ENCODE data around the gene CMAS.
"Not testable (repeated sequence)": the region's sequence is repeated elsewhere in the genome, so short reads cannot be mapped to it uniquely, and the experiment has no call there.

The CMAS gene

GRCh38 chr12:22084852-22085251 is 38.8 kb downstream of the CMAS start:
- Histone ChIP-seq H3K9ac (ENCODE audit: low read depth, low read length) (no peak overlapping the region), H3K4me1 (ENCODE audit: control insufficient read depth, insufficient read depth, low read length) (peaks cover 3% of the 10 kb centered on the region), H3K4me3 (ENCODE audit: low read depth, low read length) (no peak overlapping the region), H3K27me3 (ENCODE audit: control insufficient read depth, insufficient read depth, low read length) (no peaks in the 10 kb centered on the region), H3K36me3 (ENCODE audit: control insufficient read depth, insufficient read depth, low read length) (no peaks in the 10 kb centered on the region), H3K9me3 (ENCODE audit: control insufficient read depth, insufficient read depth, low read length) (no peaks in the 10 kb centered on the region)

DNA sequence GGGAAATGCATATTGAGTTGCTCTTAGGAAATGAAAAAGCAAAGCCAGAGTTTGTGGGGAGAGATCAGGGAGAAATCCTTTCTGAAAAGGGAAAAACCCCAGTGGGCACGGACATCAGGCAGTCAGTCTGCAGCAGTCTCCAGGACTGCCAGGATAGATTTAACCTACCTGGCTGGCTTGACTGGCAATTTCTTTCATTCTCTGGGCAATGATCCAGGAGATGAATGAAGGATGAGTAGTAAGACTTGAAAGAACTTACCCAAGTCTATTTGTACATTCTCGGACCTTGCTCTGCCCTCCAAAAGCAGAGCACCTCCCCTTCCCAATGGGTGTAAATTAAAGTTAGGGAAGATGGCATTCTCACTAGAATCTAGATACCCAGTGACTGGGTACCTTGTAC is 42.9 kb downstream of the CMAS start:
- no peaks in the 10 kb centered on the region for H3K4me1 ChIP-seq (ENCODE audit: control insufficient read depth, insufficient read depth, low read length)
- H3K9ac ChIP-seq (ENCODE audit: low read depth, low read length) = no peak overlapping the region
- no peak overlapping the region for H3K4me3 ChIP-seq (ENCODE audit: low read depth, low read length)
- H3K27me3 ChIP-seq (ENCODE audit: control insufficient read depth, insufficient read depth, low read length) = no peaks in the 10 kb centered on the region
- H3K36me3 ChIP-seq (ENCODE audit: control insufficient read depth, insufficient read depth, low read length) = no peaks in the 10 kb centered on the region
- H3K9me3 ChIP-seq (ENCODE audit: control insufficient read depth, insufficient read depth, low read length) = no peaks in the 10 kb centered on the region

- Histone ChIP-seq H3K4me1 (ENCODE audit: control insufficient read depth, insufficient read depth, low read length) (no peaks in the 10 kb centered on the region), H3K4me3 (ENCODE audit: low read depth, low read length) (no peak overlapping the region), H3K9me3 (ENCODE audit: control insufficient read depth, insufficient read depth, low read length) (no peaks in the 10 kb centered on the region), H3K27me3 (ENCODE audit: control insufficient read depth, insufficient read depth, low read length) (no peaks in the 10 kb centered on the region), H3K9ac (ENCODE audit: low read depth, low read length) (no peak overlapping the region), H3K36me3 (ENCODE audit: control insufficient read depth, insufficient read depth, low read length) (no peaks in the 10 kb centered on the region)
These were observed 43.5 kb downstream of the CMAS start for GRCh38 chr12:22089486-22089885.

GRCh38 chr12:22099062-22099461 is 53.0 kb downstream of the CMAS start:
- H3K9ac ChIP-seq (ENCODE audit: low read depth, low read length); H3K36me3 ChIP-seq (ENCODE audit: control insufficient read depth, insufficient read depth, low read length); H3K9me3 ChIP-seq (ENCODE audit: control insufficient read depth, insufficient read depth, low read length); H3K4me1 ChIP-seq (ENCODE audit: control insufficient read depth, insufficient read depth, low read length); H3K4me3 ChIP-seq (ENCODE audit: low read depth, low read length); H3K27me3 ChIP-seq (ENCODE audit: control insufficient read depth, insufficient read depth, low read length): not testable (repeated sequence)

GRCh38 chr12:22100958-22101748 is 55.1 kb downstream of the CMAS start:
- Histone ChIP-seq H3K4me3 (ENCODE audit: low read depth, low read length) (no peak overlapping the region), H3K9me3 (ENCODE audit: control insufficient read depth, insufficient read depth, low read length) (no peaks in the 10 kb centered on the region), H3K4me1 (ENCODE audit: control insufficient read depth, insufficient read depth, low read length) (no peaks in the 10 kb centered on the region), H3K27me3 (ENCODE audit: control insufficient read depth, insufficient read depth, low read length) (no peaks in the 10 kb centered on the region), H3K9ac (ENCODE audit: low read depth, low read length) (no peak overlapping the region), H3K36me3 (ENCODE audit: control insufficient read depth, insufficient read depth, low read length) (no peaks in the 10 kb centered on the region)

GRCh38 chr12:22101749-22102243 is 55.8 kb downstream of the CMAS start:
- Histone ChIP-seq H3K4me3 (ENCODE audit: low read depth, low read length) (no peak overlapping the region), H3K9ac (ENCODE audit: low read depth, low read length) (no peak overlapping the region), H3K27me3 (ENCODE audit: control insufficient read depth, insufficient read depth, low read length) (no peaks in the 10 kb centered on the region), H3K4me1 (ENCODE audit: control insufficient read depth, insufficient read depth, low read length) (no peaks in the 10 kb centered on the region), H3K9me3 (ENCODE audit: control insufficient read depth, insufficient read depth, low read length) (no peaks in the 10 kb centered on the region), H3K36me3 (ENCODE audit: control insufficient read depth, insufficient read depth, low read length) (no peaks in the 10 kb centered on the region)

GRCh38 chr12:22103418-22103817 is 57.4 kb downstream of the CMAS start:
- no peaks in the 10 kb centered on the region for H3K27me3 ChIP-seq (ENCODE audit: control insufficient read depth, insufficient read depth, low read length)
- H3K9ac ChIP-seq (ENCODE audit: low read depth, low read length) = no peak overlapping the region
- no peaks in the 10 kb centered on the region for H3K4me1 ChIP-seq (ENCODE audit: control insufficient read depth, insufficient read depth, low read length)
- H3K9me3 ChIP-seq (ENCODE audit: control insufficient read depth, insufficient read depth, low read length) = no peaks in the 10 kb centered on the region
- H3K36me3 ChIP-seq (ENCODE audit: control insufficient read depth, insufficient read depth, low read length) = no peaks in the 10 kb centered on the region
- H3K4me3 ChIP-seq (ENCODE audit: low read depth, low read length) = no peak overlapping the region

DNA sequence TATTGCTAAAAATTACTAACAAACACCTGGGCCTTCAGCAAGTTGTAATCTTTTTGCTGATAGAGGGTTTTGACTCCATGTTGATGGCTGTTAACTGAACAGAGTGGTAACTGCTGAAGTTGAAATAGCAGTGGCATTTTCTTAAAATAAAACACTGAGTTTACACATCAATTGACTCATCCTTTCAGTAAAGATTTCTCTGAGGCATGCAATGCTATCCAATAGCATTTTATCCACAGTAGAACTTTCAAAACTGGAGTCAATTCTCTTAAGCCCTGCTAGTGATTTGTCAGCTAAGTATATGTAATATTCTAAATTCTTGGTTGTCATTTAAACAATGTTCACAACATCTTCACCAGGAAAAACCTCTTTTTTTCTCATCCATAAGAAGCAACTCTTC is 59.5 kb downstream of the CMAS start:
- H3K9me3 ChIP-seq (ENCODE audit: control insufficient read depth, insufficient read depth, low read length) = no peaks in the 10 kb centered on the region
- no peaks in the 10 kb centered on the region for H3K27me3 ChIP-seq (ENCODE audit: control insufficient read depth, insufficient read depth, low read length)

DNA sequence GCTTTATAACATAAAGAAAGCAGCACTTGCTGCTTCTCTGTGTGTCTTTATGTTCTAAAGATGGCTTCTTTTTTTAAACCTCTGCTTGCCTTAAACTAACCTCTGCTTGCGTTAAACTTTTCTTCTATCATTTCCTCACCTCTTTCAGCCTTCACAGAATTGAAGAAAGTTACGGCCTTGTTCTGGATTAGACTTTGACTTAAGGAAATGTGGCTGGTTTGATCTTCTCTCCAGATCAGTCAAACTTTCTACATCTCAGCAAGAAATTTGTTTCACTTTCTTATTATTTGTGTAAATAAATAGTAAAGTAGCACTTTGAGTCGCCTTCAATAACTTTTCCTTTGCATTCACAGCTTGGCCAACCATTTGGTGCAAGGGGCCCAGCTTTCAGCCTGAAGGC is 64.2 kb downstream of the CMAS start:
- H3K27me3 ChIP-seq (ENCODE audit: control insufficient read depth, insufficient read depth, low read length) = no peaks in the 10 kb centered on the region
- no peaks in the 10 kb centered on the region for H3K9me3 ChIP-seq (ENCODE audit: control insufficient read depth, insufficient read depth, low read length)
- no peaks in the 10 kb centered on the region for H3K36me3 ChIP-seq (ENCODE audit: control insufficient read depth, insufficient read depth, low read length)
- H3K4me3 ChIP-seq (ENCODE audit: low read depth, low read length) = no peak overlapping the region
- no peaks in the 10 kb centered on the region for H3K4me1 ChIP-seq (ENCODE audit: control insufficient read depth, insufficient read depth, low read length)
- H3K9ac ChIP-seq (ENCODE audit: low read depth, low read length) = no peak overlapping the region

More for the DNA sequence above, 59.5 kb downstream of the CMAS start:
- no peaks in the 10 kb centered on the region for H3K4me1 ChIP-seq (ENCODE audit: control insufficient read depth, insufficient read depth, low read length)
- no peaks in the 10 kb centered on the region for H3K36me3 ChIP-seq (ENCODE audit: control insufficient read depth, insufficient read depth, low read length)
- no peak overlapping the region for H3K4me3 ChIP-seq (ENCODE audit: low read depth, low read length)
- H3K9ac ChIP-seq (ENCODE audit: low read depth, low read length) = no peak overlapping the region

Data from iPS-15b (cell line).